GM18508 (cell line): Measurements from ENCODE around the gene EPHA6.

Experiments
- ATAC-seq: cut with Tn5 transposase; IDR thresholded peaks from one replicate; pipeline ENCODE4 v1.9.1; 2021; ENCODE audit warnings: moderate number of reproducible peaks; ENCODE audit not compliant: insufficient read depth, unreplicated experiment

Gene EPHA6

GRCh38 chr3:97680696-97681095 is 866.3 kb downstream of the EPHA6 start:
- ATAC-seq = no peak

GRCh38 chr3:97684490-97684889 is 870.1 kb downstream of the EPHA6 start:
- ATAC-seq = no peak

- ATAC-seq = no peak
Measured at GRCh38 chr3:97686258-97686657, 871.9 kb downstream of the EPHA6 start.

- no peak for ATAC-seq
Measured at GRCh38 chr3:97687734-97688133, 873.3 kb downstream of the EPHA6 start.

GRCh38 chr3:97689111-97689510 is 874.7 kb downstream of the EPHA6 start:
- ATAC-seq = no peak

GRCh38 chr3:97689962-97690361 is 875.6 kb downstream of the EPHA6 start:
- ATAC-seq = no peak

- peak; percentile 57 for ATAC-seq
Measured at GRCh38 chr3:97691354-97691753, 877.0 kb downstream of the EPHA6 start.

- ATAC-seq = no peak
Measured at GRCh38 chr3:97692389-97692788, 878.0 kb downstream of the EPHA6 start.

GRCh38 chr3:97692831-97693230 is 878.4 kb downstream of the EPHA6 start:
- ATAC-seq = no peak

- ATAC-seq = no peak
Measured at GRCh38 chr3:97694876-97695275, 880.5 kb downstream of the EPHA6 start.

GRCh38 chr3:97698691-97699090 is 884.3 kb downstream of the EPHA6 start:
- no peak for ATAC-seq

- ATAC-seq = no peak
Measured at GRCh38 chr3:97699889-97700288, 885.5 kb downstream of the EPHA6 start.

GRCh38 chr3:97705764-97706163 is 891.4 kb downstream of the EPHA6 start:
- ATAC-seq = no peak

- ATAC-seq = no peak
Measured at GRCh38 chr3:97706226-97706625, 891.8 kb downstream of the EPHA6 start.

- ATAC-seq = no peak
Measured at GRCh38 chr3:97711654-97712053, 897.3 kb downstream of the EPHA6 start.

- no peak for ATAC-seq
Measured at GRCh38 chr3:97712919-97713318, 898.5 kb downstream of the EPHA6 start.

GRCh38 chr3:97713634-97714033 is 899.2 kb downstream of the EPHA6 start:
- no peak for ATAC-seq

GRCh38 chr3:97719156-97719821 is 904.9 kb downstream of the EPHA6 start:
- ATAC-seq = peak; percentile 87

- ATAC-seq = no peak
Measured at GRCh38 chr3:97720417-97720816, 906.0 kb downstream of the EPHA6 start.

GRCh38 chr3:97721446-97721845 is 907.1 kb downstream of the EPHA6 start:
- ATAC-seq = no peak

GRCh38 chr3:97736928-97737327 is 922.5 kb downstream of the EPHA6 start:
- ATAC-seq = no peak

GRCh38 chr3:97738761-97739160 is 924.4 kb downstream of the EPHA6 start:
- no peak for ATAC-seq

GRCh38 chr3:97742036-97742435 is 927.6 kb downstream of the EPHA6 start:
- no peak for ATAC-seq
